HepG2 (cell line): Measurements from ENCODE around the gene ROMO1. TPM values are rescaled to one million over a fixed set of nuclear protein-coding genes. Genes with fewer than 3 reads are reported as not detected.

Source experiments
- LCORL ChIP-seq, 2 experiments: fragments of 450-650 bp in 1 of 2; sonication (generic) in 1 of 2; formaldehyde crosslinking in 1 of 2; IDR thresholded peaks; 2 replicates each; pipeline versions ENCODE4 v1.5.0 to v1.6.1; 2017 to 2020; ENCODE audit warnings: antibody characterized with exemption in 1 of 2, missing genetic modification reagents in 1 of 2
- MXD1 ChIP-seq: sonication (generic); formaldehyde crosslinking; IDR thresholded peaks from 2 replicates; pipeline ENCODE4 v1.4.0; 2020; ENCODE audit warnings: mild to moderate bottlenecking, missing genetic modification reagents
- TSC22D2 ChIP-seq: sonication (generic); formaldehyde crosslinking; IDR thresholded peaks from 2 replicates; pipeline ENCODE4 v1.5.1; 2020; ENCODE audit warnings: missing genetic modification reagents, mild to moderate bottlenecking, borderline replicate concordance
- ZBTB34 ChIP-seq: sonication (generic); formaldehyde crosslinking; IDR thresholded peaks from 2 replicates; pipeline ENCODE4 v1.8.0; 2022; ENCODE audit warnings: mild to moderate bottlenecking, missing genetic modification reagents
- ZNF10 ChIP-seq: sonication (generic); formaldehyde crosslinking; IDR thresholded peaks from 2 replicates; pipeline ENCODE4 v1.4.0; 2020; ENCODE audit warnings: mild to moderate bottlenecking, low read depth, missing genetic modification reagents, borderline replicate concordance
- ZNF512B ChIP-seq: sonication (generic); formaldehyde crosslinking; IDR thresholded peaks from 2 replicates; pipeline ENCODE4 v1.5.1; 2020; ENCODE audit warnings: missing genetic modification reagents, mild to moderate bottlenecking, borderline replicate concordance
- ZNF513 ChIP-seq: sonication (generic); formaldehyde crosslinking; conservative IDR thresholded peaks from 2 replicates; pipeline ENCODE4 v1.5.0; 2020; ENCODE audit warnings: missing genetic modification reagents
- ZNF563 ChIP-seq: sonication (generic); formaldehyde crosslinking; IDR thresholded peaks from 2 replicates; pipeline ENCODE4 v1.8.0; 2022; ENCODE audit warnings: mild to moderate bottlenecking, moderate library complexity, missing genetic modification reagents
- polyA plus RNA-seq, 8 experiments: library from polyadenylated mRNA; depleted of rRNA in 3 of 8; stranded (reverse) in 7 of 8; unstranded in 1 of 8; fragments of >200 nt; fragmentation: Illumina TruSeq in 4 of 8; extraction: Trizol in 4 of 8; gene quantifications; 2 replicates each; pipeline versions ENCODE4 v1.2.1 to v1.2.3, GENCODE V29; 2011 to 2016; ENCODE audit warnings: low read depth in 4 of 8, missing spikeins in 1 of 8, mixed read lengths in 1 of 8; ENCODE audit not compliant: insufficient read depth in 1 of 8
- total RNA-seq, 5 experiments: library from RNA; depleted of rRNA; stranded (reverse); fragments of >200 nt; fragmentation: Illumina TruSeq; extraction: Trizol; gene quantifications; 2 replicates each; pipeline ENCODE4 v1.2.3, GENCODE V29; 2016; ENCODE audit warnings: low read depth in 1 of 5

ROMO1 gene
- total and polyA plus RNA-seq, 2 of the 13 experiments (the other 11 are each of a cell fraction or from before 2014, with no cell fraction given) = 636 to 755 TPM

- TF ChIP-seq ZNF10 (no peak), ZNF512B (CRISPR knock-in tag) (0 out of 2 replicates have a peak, but pooled peaks have one; percentile 38), ZNF513 (CRISPR knock-in tag) (0 out of 2 replicates have a peak, but pooled peaks have one; percentile 21), LCORL (IDR thresholded peaks at IDR 0.05) (no peak), LCORL (CRISPR knock-in tag; IDR thresholded peaks at IDR 0.05) (peak; percentile 61), MXD1 (CRISPR knock-in tag) (no peak), ZNF563 (peak; percentile 77), ZBTB34 (CRISPR knock-in tag) (no peak), TSC22D2 (CRISPR knock-in tag) (no peak)
- TF ChIP-seq, all 625 proteins: peak for 105
These were observed 693 bp upstream of the ROMO1 start (continued) for GRCh38 chr20:35698298-35699126.
